ENCODE measurements around the gene CLCN4.

DNA sequence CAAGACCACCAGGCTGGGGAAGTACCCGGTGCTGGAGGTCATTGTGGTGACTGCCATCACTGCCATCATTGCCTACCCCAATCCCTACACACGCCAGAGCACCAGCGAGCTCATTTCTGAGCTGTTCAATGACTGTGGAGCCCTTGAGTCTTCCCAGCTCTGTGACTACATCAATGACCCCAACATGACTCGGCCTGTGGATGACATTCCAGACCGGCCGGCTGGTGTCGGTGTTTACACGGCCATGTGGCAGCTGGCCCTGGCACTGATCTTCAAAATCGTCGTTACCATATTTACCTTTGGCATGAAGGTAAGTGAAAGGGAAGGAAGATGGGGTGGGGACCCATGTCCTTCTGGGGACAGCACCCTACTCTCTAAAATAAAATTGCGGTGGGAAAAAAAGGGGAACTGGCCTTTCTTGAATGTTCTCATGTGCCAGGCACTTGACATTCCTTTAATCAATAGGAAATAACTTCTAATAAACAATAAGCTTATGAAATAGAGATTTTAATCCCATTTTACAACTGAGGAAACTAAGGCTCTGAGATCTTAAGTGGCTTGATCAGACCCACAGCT, 51.6 kb downstream of the CLCN4 start:
- TF ChIP-seq EZH2 (IDR thresholded peaks at IDR 0.05; ENCODE audit: borderline replicate concordance, insufficient read depth, low read depth, low read length, poor library complexity, severe bottlenecking): no peak
- TF ChIP-seq, protein P1, sequence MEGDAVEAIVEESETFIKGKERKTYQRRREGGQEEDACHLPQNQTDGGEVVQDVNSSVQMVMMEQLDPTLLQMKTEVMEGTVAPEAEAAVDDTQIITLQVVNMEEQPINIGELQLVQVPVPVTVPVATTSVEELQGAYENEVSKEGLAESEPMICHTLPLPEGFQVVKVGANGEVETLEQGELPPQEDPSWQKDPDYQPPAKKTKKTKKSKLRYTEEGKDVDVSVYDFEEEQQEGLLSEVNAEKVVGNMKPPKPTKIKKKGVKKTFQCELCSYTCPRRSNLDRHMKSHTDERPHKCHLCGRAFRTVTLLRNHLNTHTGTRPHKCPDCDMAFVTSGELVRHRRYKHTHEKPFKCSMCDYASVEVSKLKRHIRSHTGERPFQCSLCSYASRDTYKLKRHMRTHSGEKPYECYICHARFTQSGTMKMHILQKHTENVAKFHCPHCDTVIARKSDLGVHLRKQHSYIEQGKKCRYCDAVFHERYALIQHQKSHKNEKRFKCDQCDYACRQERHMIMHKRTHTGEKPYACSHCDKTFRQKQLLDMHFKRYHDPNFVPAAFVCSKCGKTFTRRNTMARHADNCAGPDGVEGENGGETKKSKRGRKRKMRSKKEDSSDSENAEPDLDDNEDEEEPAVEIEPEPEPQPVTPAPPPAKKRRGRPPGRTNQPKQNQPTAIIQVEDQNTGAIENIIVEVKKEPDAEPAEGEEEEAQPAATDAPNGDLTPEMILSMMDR (IDR thresholded peaks at IDR 0.05): no peak
